ENCODE results near the gene ARID3A. TPM values are rescaled to one million over a fixed set of nuclear protein-coding genes. Genes with fewer than 3 reads are reported as not detected.

The ARID3A gene
- total and polyA plus RNA-seq, 2 of the 8 experiments (the other 6 are each of a cell fraction or from before 2014, with no cell fraction given): 40.5 to 77.4 TPM

DNA sequence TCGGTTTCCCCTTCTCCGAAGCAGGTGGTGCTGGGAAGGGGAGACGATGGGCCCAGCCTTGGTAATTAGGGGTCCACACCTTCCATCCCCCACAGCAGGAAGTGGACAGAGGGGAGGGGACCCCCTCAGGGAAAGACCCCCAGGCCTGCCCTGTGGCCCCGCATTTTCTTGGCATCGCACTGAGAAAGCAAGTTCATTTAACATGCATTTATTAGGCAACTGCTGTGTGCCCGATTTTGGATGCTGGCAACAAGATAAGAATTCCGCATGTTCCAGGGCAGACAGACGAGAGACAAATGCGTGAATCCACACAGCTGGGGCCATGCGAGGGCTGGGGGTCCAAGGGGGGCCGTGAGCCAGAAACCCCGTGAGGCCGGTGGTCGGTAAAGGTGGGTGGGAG, 28.4 kb downstream of the ARID3A start (continued):
- TF ChIP-seq KDM1A (IDR thresholded peaks at IDR 0.05; ENCODE audit: borderline replicate concordance, low read length) (no peak), POU5F1 (IDR thresholded peaks at IDR 0.05; ENCODE audit: low read depth, low read length) (no peak), SP2 (IDR thresholded peaks at IDR 0.05; ENCODE audit: low read length) (no peak)
